ENCODE results near the gene KRTAP10-1.
A peak's percentile ranks its signal among the peaks of the same experiment; 100 is the strongest.
"Not testable (repeated sequence)": the region's sequence is repeated elsewhere in the genome, so short reads cannot be mapped to it uniquely, and the experiment has no call there.

KRTAP10-1 gene

GRCh38 chr21:44506279-44507255, 33.4 kb downstream of the KRTAP10-1 start:
- TF ChIP-seq, protein P1, sequence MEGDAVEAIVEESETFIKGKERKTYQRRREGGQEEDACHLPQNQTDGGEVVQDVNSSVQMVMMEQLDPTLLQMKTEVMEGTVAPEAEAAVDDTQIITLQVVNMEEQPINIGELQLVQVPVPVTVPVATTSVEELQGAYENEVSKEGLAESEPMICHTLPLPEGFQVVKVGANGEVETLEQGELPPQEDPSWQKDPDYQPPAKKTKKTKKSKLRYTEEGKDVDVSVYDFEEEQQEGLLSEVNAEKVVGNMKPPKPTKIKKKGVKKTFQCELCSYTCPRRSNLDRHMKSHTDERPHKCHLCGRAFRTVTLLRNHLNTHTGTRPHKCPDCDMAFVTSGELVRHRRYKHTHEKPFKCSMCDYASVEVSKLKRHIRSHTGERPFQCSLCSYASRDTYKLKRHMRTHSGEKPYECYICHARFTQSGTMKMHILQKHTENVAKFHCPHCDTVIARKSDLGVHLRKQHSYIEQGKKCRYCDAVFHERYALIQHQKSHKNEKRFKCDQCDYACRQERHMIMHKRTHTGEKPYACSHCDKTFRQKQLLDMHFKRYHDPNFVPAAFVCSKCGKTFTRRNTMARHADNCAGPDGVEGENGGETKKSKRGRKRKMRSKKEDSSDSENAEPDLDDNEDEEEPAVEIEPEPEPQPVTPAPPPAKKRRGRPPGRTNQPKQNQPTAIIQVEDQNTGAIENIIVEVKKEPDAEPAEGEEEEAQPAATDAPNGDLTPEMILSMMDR (IDR thresholded peaks at IDR 0.05), result no peak
- Mint-ChIP-seq H3K4me1 (peaks cover 26% of the 10 kb centered on the region), H3K27ac (peak overlapping the region; percentile 54), H3K9me3 (no peaks in the 10 kb centered on the region), H3K4me3 (no peak overlapping the region), H3K36me3 (ENCODE audit: low read depth) (no peaks in the 10 kb centered on the region), H3K27me3 (ENCODE audit: low read depth, poor library complexity) (no peaks in the 10 kb centered on the region)
- DNase-seq, result peak; percentile 53

DNA sequence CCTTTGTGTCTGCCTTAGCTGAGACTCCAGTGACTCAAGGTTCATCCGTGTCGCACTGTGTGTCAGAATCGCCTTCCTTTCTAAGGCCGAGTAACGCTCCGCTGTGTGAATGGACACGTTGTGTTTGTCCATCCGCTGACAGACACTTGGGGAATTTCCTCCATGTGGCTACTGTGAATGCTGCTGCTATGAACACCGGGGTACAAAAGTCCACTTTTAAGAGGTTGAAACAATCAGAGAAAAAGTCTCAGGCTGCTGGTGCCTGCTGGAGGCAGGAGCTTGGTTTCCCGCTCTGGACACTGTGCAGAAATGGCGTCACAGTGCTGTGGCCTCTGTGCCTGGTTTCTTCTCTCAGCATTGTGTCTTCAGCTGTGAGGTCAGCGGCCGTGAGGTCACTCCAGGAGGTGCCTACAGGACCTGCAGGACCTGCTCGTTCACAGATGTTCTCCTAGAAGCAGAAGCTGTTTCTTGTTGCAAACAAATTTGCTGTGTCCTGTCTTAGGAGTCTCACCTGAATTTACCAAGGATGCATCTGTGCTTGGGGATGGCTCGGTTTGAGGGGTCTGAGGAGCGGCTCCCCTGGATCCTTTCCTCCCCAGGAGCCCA, 34.2 kb downstream of the KRTAP10-1 start:
- Mint-ChIP-seq H3K27me3 (ENCODE audit: low read depth, poor library complexity) (no peaks in the 10 kb centered on the region), H3K4me1 (peaks cover 26% of the 10 kb centered on the region), H3K36me3 (ENCODE audit: low read depth) (no peaks in the 10 kb centered on the region), H3K4me3 (peak overlapping the region; percentile 33), H3K9me3 (no peaks in the 10 kb centered on the region), H3K27ac (peak overlapping the region; percentile 54)
- TF ChIP-seq, protein P1 (IDR thresholded peaks at IDR 0.05), result no peak
- DNase-seq, result no peak

DNA sequence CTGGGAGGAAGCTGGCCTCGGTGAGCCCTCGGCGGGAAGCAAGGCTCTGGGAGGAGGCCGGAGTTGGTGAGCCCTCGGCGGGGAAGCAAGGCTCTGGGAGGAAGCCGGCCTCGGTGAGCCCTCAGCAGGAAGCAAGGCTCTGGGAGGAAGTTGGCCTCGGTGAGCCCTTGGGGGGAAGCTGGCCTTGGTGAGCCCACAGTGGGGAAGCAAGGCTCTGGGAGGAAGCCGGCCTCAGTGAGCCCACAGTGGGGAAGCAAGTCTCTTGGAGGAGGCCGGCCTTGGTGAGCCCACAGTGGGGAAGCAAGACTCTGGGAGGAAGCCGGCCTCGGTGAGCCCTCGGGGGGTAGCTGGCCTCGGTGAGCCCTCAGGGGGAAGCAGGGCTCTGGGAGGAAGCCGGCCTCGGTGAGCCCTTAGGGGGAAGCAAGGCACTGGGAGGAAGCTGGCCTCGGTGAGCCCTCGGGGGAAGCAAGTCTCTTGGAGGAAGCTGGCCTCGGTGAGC, 36.0 kb downstream of the KRTAP10-1 start:
- H3K4me1 Mint-ChIP-seq, result peaks cover 20% of the 10 kb centered on the region
- no peaks in the 10 kb centered on the region for H3K9me3 Mint-ChIP-seq
- H3K27me3 Mint-ChIP-seq (ENCODE audit: low read depth, poor library complexity), result no peaks in the 10 kb centered on the region
- DNase-seq, result no peak
- no peak overlapping the region for H3K4me3 Mint-ChIP-seq
- H3K27ac Mint-ChIP-seq, result no peak overlapping the region
- H3K36me3 Mint-ChIP-seq (ENCODE audit: low read depth), result no peaks in the 10 kb centered on the region
- TF ChIP-seq, protein P1 (IDR thresholded peaks at IDR 0.05), result no peak

DNA sequence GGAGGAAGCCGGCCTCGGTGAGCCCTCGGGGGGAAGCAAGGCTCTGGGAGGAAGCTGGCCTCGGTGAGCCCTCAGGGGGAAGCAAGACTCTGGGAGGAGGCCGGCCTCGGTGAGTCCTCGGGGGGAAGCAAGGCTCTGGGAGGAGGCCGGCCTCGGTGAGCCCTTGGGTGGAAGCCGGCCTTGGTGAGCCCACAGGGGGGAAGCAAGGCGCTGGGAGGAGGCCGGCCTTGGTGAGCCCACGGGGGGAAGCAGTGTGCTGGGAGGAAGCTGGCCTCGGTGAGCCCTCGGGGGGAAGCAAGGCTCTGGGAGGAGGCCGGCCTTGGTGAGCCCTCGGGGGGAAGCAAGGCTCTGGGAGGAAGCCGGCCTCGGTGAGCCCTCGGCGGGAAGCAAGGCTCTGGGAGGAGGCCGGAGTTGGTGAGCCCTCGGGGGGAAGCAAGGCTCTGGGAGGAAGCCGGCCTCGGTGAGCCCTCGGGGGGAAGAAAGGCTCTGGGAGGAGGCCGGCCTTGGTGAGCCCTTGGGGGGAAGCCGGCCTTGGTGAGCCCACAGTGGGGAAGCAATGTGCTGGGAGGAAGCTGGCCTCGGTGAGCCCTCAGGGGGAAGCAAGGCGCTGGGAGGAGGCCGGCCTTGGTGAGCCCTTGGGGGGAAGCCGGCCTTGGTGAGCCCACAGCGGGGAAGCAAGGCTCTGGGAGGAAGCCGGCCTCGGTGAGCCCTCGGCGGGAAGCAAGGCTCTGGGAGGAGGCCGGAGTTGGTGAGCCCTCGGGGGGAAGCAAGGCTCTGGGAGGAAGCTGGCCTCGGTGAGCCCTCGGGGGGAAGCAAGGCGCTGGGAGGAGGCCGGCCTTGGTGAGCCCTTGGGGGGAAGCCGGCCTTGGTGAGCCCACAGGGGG, 36.7 kb downstream of the KRTAP10-1 start:
- H3K27ac Mint-ChIP-seq; DNase-seq; H3K27me3 Mint-ChIP-seq (ENCODE audit: low read depth, poor library complexity); H3K4me3 Mint-ChIP-seq; H3K36me3 Mint-ChIP-seq (ENCODE audit: low read depth); H3K9me3 Mint-ChIP-seq: not testable (repeated sequence)
- peaks cover 25% of the 10 kb centered on the region for H3K4me1 Mint-ChIP-seq

GRCh38 chr21:44502171-44502958, 37.6 kb downstream of the KRTAP10-1 start:
- no peak for DNase-seq
- H3K36me3 Mint-ChIP-seq (ENCODE audit: low read depth), result no peaks in the 10 kb centered on the region
- TF ChIP-seq, protein P1 (IDR thresholded peaks at IDR 0.05), result no peak
- no peak overlapping the region for H3K4me3 Mint-ChIP-seq
- H3K9me3 Mint-ChIP-seq, result no peaks in the 10 kb centered on the region
- H3K27ac Mint-ChIP-seq, result no peak overlapping the region
- no peaks in the 10 kb centered on the region for H3K27me3 Mint-ChIP-seq (ENCODE audit: low read depth, poor library complexity)
- peaks cover 34% of the 10 kb centered on the region for H3K4me1 Mint-ChIP-seq
